ENCODE results near the gene SGSM1.

- TF ChIP-seq CTCF (IDR thresholded peaks at IDR 0.05; ENCODE audit: low read depth, low read length) (no peak), POLR2A (IDR thresholded peaks at IDR 0.05; ENCODE audit: extremely low read depth, insufficient read length) (no peak), MYC (IDR thresholded peaks at IDR 0.05; ENCODE audit: low read depth, low read length) (no peak)
- TF ChIP-seq, protein P1, sequence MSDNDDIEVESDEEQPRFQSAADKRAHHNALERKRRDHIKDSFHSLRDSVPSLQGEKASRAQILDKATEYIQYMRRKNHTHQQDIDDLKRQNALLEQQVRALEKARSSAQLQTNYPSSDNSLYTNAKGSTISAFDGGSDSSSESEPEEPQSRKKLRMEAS (IDR thresholded peaks at IDR 0.05; ENCODE audit: low read depth, low read length): no peak
Observed at GRCh38 chr22:24857576-24857975, 51.6 kb downstream of the SGSM1 start.

Data from NB4 (cell line).